Measurements from ENCODE around the gene NCOA7.

The NCOA7 gene

DNA sequence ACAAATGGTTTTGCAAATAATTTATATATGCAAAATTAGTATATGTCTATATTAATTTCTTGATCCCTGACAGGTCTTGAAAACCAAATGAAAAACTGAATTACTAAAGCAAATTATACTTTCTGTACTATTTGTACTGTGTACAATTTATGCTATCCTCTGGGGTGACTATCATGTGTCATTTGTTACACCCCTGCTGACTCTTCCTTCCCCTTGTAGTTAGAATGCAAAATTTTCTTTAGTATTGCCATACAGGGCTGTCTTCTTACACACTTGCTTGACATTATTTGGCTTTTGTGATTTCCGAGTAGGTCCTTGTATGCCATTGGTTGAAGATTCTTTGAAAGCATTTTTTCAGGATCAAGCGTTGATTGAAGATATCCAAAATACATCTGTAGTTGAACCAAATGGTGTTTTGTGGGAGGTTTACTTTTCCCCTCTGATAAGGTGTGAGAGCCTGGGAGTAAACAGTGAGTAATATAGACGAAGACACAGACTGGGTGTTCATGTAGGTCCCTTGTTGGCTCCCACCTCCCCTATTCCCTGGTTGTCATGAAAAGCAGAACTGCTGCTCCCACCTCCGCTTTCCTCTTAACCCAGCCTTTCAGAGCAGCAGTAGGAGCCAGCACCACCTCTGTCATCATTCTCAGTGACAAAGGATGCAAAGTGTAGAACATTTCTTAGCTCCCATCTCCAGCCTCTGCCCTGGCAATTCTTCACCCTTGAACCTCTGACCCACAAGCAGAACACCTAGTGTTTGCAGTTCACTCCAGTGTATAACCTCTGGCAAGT is 29.0 kb downstream of the NCOA7 start:
- Histone ChIP-seq H3K36me3 (ENCODE audit: insufficient read depth, low read length) (no peaks in the 10 kb centered on the region), H3K4me1 (ENCODE audit: insufficient read depth, low read length) (peaks cover 19% of the 10 kb centered on the region), H3K9me3 (ENCODE audit: low read length) (no peaks in the 10 kb centered on the region), H3K27me3 (ENCODE audit: control insufficient read depth in 1 of 2, insufficient read depth in 2 of 2, low read length in 2 of 2) (no peaks in the 10 kb centered on the region), H3K4me3 (ENCODE audit: low read depth in 1 of 2, low read length in 2 of 2) (no peak overlapping the region), H3K27ac (ENCODE audit: low read depth, low read length) (no peak overlapping the region), H3K9ac (ENCODE audit: low read length) (no peak overlapping the region)

DNA sequence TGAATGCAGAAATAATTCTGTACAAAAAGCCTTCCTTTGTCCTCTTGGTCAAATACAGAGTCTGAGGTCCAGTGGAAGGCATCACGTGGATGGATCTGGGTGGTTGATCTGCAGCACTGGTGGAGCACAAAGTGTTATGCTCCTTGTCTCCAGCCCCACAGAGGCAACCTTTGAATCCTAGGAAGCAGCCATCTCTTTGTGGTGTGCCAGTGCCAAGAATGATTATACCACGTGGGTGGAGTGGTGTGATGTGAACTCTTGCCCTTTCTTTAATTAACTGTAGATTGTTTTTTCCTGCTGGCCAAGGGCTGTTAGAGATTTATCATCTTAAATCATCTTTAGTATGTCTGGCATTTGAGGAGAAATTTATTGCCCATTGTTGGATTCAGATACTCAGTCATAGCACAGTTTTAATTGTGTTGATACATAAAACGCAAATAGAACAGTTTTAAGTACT is 31.1 kb downstream of the NCOA7 start:
- Histone ChIP-seq H3K36me3 (ENCODE audit: insufficient read depth, low read length) (no peaks in the 10 kb centered on the region), H3K9me3 (ENCODE audit: low read length) (no peaks in the 10 kb centered on the region), H3K4me3 (ENCODE audit: low read depth in 1 of 2, low read length in 2 of 2) (no peak overlapping the region), H3K27me3 (ENCODE audit: control insufficient read depth in 1 of 2, insufficient read depth in 2 of 2, low read length in 2 of 2) (no peaks in the 10 kb centered on the region), H3K9ac (ENCODE audit: low read length) (no peak overlapping the region), H3K27ac (ENCODE audit: low read depth, low read length) (no peak overlapping the region), H3K4me1 (ENCODE audit: insufficient read depth, low read length) (peaks cover 11% of the 10 kb centered on the region)

DNA sequence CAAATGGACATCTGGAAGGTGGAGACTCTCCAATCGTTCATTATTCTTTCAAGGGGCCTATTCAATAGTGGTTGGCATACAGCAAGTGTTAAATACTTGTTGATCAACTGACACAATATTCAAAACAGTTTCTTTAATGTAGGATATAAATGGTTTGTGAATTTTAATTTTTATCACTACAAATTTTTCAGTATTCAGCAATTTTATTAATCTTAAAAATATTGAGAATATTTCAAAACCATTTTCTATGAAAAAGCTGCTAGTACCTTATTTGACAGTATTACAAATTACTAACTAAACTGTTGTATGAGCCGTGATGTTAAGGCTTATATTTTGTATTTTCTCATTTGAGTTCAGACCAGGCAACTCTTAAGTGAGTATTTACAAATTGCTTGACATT is 32.4 kb downstream of the NCOA7 start:
- Histone ChIP-seq H3K27me3 (ENCODE audit: control insufficient read depth in 1 of 2, insufficient read depth in 2 of 2, low read length in 2 of 2) (no peaks in the 10 kb centered on the region), H3K9me3 (ENCODE audit: low read length) (no peaks in the 10 kb centered on the region), H3K4me3 (ENCODE audit: low read depth in 1 of 2, low read length in 2 of 2) (no peak overlapping the region), H3K27ac (ENCODE audit: low read depth, low read length) (no peak overlapping the region), H3K9ac (ENCODE audit: low read length) (no peak overlapping the region), H3K4me1 (ENCODE audit: insufficient read depth, low read length) (peaks cover 17% of the 10 kb centered on the region), H3K36me3 (ENCODE audit: insufficient read depth, low read length) (no peaks in the 10 kb centered on the region)

DNA sequence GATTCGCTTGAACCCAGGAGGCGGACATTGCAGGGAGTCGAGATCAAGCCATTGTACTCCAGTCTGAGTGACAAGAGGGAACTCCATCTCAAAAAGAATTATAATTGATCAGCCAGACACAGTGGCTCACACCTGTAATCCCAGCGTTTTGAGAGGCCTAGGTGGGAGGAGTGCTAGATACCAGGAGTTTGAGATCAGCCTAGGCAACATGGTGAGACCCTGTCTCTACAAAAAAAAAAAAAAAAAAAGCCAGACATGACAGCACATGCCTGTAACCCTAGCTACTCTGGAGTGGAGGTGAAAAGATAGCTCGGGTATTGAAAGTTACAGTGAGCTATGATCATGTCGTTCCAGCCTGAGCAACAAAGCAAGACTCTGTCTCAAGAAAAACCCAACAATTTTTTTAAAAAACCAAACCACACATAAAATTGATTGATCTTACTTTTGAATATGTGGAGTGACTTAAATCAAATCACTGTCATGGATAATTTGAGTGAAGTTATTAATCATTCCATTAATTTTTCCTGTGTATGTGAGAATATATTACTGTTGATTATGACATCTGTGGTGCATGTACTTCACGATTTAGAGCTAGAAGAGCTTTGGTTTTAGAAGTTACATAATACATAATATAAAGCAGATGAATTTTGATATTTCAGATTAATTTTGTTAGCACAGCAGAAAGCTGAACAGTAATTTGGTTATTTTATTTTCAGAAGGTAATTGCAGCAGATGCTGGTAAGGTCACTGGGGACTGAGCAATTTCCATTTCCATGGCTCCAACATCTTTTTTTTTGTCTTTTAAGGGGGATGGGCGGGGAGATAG is 34.4 kb downstream of the NCOA7 start:
- Histone ChIP-seq H3K9me3 (ENCODE audit: low read length) (no peaks in the 10 kb centered on the region), H3K36me3 (ENCODE audit: insufficient read depth, low read length) (no peaks in the 10 kb centered on the region), H3K4me3 (ENCODE audit: low read depth in 1 of 2, low read length in 2 of 2) (no peak overlapping the region), H3K9ac (ENCODE audit: low read length) (no peak overlapping the region), H3K27ac (ENCODE audit: low read depth, low read length) (no peak overlapping the region), H3K27me3 (ENCODE audit: control insufficient read depth in 1 of 2, insufficient read depth in 2 of 2, low read length in 2 of 2) (no peaks in the 10 kb centered on the region), H3K4me1 (ENCODE audit: insufficient read depth, low read length) (peaks cover 12% of the 10 kb centered on the region)

DNA sequence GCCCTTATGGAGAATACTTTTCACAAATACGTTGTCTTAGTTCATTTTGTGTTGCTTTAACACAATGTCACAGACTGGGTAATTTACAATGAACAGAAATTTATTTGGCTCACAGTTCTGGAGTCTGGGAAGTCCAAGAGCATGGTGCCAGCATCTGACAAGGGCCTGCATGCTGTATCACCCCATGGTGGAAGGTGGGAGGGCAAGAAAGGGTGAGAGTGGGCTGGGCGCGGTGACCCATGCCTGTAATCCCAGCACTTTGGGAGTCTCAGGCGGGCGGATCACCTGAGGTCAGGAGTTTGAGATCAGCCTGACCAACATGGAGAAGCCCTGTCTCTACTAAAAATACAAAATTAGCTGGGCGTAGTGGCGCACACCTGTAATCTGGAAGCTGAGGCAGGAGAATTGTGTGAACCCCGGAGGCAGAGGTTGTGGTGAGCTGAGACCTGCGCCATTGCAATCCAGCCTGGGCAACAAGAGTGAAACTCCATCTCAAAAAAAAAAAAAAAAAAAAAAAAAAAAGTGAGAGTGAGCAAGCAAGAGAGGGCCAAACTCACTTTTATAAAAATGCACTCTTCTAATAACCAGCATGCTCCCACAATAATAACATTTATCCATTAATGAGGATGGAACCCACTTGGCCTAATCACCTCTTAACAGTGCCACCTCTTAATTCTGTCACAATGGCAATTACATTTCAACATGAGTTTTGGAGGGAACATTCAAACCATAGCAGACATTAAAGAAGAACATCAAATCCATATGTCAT is 36.1 kb downstream of the NCOA7 start:
- Histone ChIP-seq H3K9me3 (ENCODE audit: low read length) (no peaks in the 10 kb centered on the region), H3K4me3 (ENCODE audit: low read depth in 1 of 2, low read length in 2 of 2) (no peak overlapping the region)

DNA sequence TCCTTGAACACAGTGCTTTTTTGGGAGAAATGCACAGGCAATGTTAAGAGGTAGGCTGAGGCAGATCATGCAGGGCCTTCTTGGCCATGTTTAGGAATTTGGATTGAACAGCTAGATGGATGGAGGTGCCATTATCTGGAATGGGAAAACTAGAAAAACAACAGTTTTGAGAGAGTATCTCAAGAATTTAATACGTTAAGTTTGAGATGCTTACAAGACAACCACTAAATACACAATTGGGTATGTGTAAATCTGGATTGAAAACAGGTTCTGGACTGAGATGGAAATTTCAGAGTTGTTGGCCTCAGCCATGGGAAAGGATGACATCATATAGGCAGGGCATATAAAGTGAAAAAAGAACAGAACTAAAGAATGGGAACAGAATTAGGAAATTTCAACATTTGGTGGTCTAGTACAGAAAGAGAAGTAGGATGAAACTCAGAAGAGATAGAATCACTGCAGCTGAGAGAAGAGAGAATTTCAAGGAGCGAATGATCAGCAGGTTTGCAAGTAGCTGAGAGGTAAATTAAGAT is 37.1 kb downstream of the NCOA7 start:
- Histone ChIP-seq H3K4me3 (ENCODE audit: low read depth in 1 of 2, low read length in 2 of 2) (no peak overlapping the region), H3K9ac (ENCODE audit: low read length) (no peak overlapping the region), H3K27me3 (ENCODE audit: control insufficient read depth in 1 of 2, insufficient read depth in 2 of 2, low read length in 2 of 2) (no peaks in the 10 kb centered on the region), H3K4me1 (ENCODE audit: insufficient read depth, low read length) (peaks cover 5% of the 10 kb centered on the region), H3K36me3 (ENCODE audit: insufficient read depth, low read length) (no peaks in the 10 kb centered on the region), H3K27ac (ENCODE audit: low read depth, low read length) (no peak overlapping the region), H3K9me3 (ENCODE audit: low read length) (no peaks in the 10 kb centered on the region)

More for the DNA sequence above, 36.1 kb downstream of the NCOA7 start:
- H3K27me3 ChIP-seq (ENCODE audit: control insufficient read depth in 1 of 2, insufficient read depth in 2 of 2, low read length in 2 of 2) = no peaks in the 10 kb centered on the region
- H3K9ac ChIP-seq (ENCODE audit: low read length) = no peak overlapping the region
- H3K4me1 ChIP-seq (ENCODE audit: insufficient read depth, low read length) = peaks cover 6% of the 10 kb centered on the region
- no peaks in the 10 kb centered on the region for H3K36me3 ChIP-seq (ENCODE audit: insufficient read depth, low read length)
- H3K27ac ChIP-seq (ENCODE audit: low read depth, low read length) = no peak overlapping the region

DNA sequence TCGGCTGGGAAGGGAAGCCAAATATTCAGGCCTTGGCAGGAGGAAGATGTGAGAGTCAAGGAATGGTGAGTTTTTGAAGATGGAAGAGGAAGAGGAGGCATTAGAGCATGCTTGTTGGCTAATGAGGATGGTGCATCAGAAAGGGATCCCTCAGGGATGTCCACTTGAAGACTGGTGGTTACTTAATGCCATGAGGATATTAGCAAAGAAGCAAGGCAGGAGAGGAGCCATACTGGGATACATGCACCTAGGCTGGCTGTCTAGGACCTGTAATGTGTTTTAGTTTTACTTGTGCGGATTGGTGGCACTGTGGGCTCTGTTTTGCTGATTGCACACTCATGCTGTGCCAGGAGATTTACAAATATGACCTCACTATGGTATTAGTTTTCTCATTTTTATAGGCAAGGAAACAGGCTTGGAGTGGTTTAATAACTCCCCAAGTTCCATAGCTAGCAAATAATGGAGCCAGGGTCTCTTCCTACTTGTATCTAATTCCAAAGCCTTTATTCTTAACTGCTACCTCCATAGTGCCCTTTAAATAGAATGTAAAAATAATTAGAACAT is 37.8 kb downstream of the NCOA7 start:
- Histone ChIP-seq H3K9ac (ENCODE audit: low read length) (no peak overlapping the region), H3K9me3 (ENCODE audit: low read length) (no peaks in the 10 kb centered on the region), H3K27ac (ENCODE audit: low read depth, low read length) (no peak overlapping the region), H3K4me1 (ENCODE audit: insufficient read depth, low read length) (peaks cover 5% of the 10 kb centered on the region), H3K36me3 (ENCODE audit: insufficient read depth, low read length) (no peaks in the 10 kb centered on the region), H3K27me3 (ENCODE audit: control insufficient read depth in 1 of 2, insufficient read depth in 2 of 2, low read length in 2 of 2) (no peaks in the 10 kb centered on the region), H3K4me3 (ENCODE audit: low read depth in 1 of 2, low read length in 2 of 2) (no peak overlapping the region)

DNA sequence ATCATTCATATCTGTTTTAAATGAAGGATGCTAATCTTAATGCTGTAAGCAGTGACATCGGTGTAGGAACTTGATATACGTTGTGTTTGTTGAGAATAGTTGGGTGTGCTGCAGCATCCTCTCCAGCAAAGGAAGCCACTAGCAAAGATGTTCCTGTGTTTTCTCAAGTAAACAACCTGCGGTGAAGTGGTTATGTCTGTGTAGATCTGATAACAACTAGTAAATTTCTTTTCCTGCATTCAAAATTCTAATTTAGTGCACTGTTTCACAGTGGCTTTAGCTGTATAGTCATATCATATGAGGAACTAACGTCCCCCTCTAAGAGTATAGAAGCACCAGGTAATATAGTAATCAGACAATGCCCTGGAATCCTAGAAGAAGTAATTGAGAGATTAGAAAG is 38.7 kb downstream of the NCOA7 start:
- H3K4me1 ChIP-seq (ENCODE audit: insufficient read depth, low read length) = peaks cover 7% of the 10 kb centered on the region

DNA sequence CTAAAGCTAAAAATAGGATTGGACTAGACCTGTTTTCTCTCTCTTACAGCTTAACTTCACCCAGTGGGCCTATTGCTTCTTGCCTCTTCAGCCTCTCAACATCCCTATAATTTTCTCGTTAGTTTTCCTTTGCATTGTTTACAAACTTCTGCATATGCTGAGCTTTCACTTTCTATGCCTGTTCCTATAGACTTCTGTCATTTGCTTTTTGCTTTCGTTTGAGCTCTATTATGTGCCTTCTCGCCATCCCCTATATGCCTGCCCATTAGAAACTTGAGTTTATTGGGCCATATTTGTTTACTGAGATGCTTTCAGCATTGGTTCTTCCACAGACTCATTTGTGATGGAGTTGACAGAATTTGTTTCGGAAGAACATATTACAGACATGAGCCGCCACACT is 40.9 kb downstream of the NCOA7 start:
- Histone ChIP-seq H3K27ac (ENCODE audit: low read depth, low read length) (no peak overlapping the region), H3K27me3 (ENCODE audit: control insufficient read depth in 1 of 2, insufficient read depth in 2 of 2, low read length in 2 of 2) (no peaks in the 10 kb centered on the region), H3K4me3 (ENCODE audit: low read depth in 1 of 2, low read length in 2 of 2) (no peak overlapping the region), H3K36me3 (ENCODE audit: insufficient read depth, low read length) (no peaks in the 10 kb centered on the region), H3K9ac (ENCODE audit: low read length) (no peak overlapping the region), H3K9me3 (ENCODE audit: low read length) (no peaks in the 10 kb centered on the region), H3K4me1 (ENCODE audit: insufficient read depth, low read length) (peaks cover 12% of the 10 kb centered on the region)

More for the DNA sequence above, 38.7 kb downstream of the NCOA7 start:
- Histone ChIP-seq H3K27me3 (ENCODE audit: control insufficient read depth in 1 of 2, insufficient read depth in 2 of 2, low read length in 2 of 2) (no peaks in the 10 kb centered on the region), H3K27ac (ENCODE audit: low read depth, low read length) (no peak overlapping the region), H3K9ac (ENCODE audit: low read length) (no peak overlapping the region), H3K36me3 (ENCODE audit: insufficient read depth, low read length) (no peaks in the 10 kb centered on the region), H3K4me3 (ENCODE audit: low read depth in 1 of 2, low read length in 2 of 2) (no peak overlapping the region), H3K9me3 (ENCODE audit: low read length) (no peaks in the 10 kb centered on the region)

DNA sequence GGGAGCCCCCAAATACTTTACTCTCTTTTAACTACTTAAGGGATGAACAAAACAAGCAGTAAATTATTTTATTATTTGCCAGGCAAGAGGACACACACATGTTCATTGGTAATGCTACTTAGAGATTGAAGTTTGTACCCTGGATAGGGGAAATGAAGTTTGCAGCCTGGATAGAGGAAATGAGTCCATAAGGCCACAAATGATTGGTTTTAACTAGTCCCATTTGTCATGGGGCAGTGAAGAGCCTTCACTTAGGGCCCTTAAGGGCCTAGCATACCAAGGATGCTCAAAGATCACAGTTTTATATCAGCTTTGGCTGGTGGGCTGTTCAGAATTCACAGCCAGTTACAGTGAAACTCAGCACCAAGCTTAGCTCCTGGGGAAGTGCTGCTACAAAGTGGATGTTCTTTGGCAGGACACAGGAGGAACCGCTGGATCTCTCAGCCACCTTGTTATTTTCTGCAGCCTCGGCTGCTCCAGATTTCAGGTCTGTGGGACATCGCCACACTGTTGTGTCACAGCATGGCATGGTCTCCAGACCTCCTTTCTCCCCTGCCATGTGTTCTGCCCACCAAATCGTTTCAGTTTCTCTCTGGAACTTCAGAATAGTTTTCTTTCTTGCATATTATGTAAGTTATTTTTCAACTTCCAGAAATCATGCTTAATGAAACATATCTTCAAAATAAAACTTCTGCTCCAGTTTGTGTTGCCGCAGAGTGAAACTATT is 41.8 kb downstream of the NCOA7 start:
- Histone ChIP-seq H3K4me1 (ENCODE audit: insufficient read depth, low read length) (peaks cover 11% of the 10 kb centered on the region), H3K27ac (ENCODE audit: low read depth, low read length) (no peak overlapping the region), H3K36me3 (ENCODE audit: insufficient read depth, low read length) (no peaks in the 10 kb centered on the region), H3K27me3 (ENCODE audit: control insufficient read depth in 1 of 2, insufficient read depth in 2 of 2, low read length in 2 of 2) (no peaks in the 10 kb centered on the region), H3K4me3 (ENCODE audit: low read depth in 1 of 2, low read length in 2 of 2) (no peak overlapping the region), H3K9ac (ENCODE audit: low read length) (no peak overlapping the region), H3K9me3 (ENCODE audit: low read length) (no peaks in the 10 kb centered on the region)
